Measurements from ENCODE around the gene UGT3A2.

The UGT3A2 gene, protein sequence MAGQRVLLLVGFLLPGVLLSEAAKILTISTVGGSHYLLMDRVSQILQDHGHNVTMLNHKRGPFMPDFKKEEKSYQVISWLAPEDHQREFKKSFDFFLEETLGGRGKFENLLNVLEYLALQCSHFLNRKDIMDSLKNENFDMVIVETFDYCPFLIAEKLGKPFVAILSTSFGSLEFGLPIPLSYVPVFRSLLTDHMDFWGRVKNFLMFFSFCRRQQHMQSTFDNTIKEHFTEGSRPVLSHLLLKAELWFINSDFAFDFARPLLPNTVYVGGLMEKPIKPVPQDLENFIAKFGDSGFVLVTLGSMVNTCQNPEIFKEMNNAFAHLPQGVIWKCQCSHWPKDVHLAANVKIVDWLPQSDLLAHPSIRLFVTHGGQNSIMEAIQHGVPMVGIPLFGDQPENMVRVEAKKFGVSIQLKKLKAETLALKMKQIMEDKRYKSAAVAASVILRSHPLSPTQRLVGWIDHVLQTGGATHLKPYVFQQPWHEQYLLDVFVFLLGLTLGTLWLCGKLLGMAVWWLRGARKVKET

DNA sequence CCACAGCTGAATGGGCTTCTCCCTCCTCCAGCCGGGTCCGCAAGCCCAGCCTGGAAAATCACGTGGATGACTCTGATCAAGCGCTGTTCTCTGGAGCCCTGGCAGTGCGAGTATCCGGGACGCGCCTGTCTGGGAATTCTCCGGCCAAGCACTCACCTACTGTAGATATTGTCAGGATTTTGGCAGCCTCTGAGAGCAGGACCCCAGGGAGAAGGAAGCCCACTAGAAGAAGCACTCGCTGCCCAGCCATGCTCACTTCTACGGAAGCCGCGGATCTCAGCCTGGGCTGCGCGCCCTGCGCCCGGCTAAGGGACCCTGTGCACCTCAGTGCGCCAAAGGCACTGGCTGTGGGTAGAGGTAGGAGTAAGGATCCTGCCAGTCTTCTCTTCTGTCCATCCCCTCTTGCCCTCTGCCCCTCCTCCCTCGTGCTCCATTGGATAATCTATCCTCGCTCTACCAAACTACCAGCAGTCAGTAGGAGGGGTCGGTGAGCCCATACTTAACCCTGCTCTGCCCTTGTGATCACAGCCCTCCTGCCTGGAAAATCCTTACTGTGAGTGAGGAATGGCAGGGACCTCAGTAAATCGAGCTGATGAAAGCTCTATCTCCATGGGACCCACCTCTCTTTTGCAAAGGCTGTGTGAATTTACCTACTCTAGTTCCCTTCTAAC, at the start of gene UGT3A2:
TSS of gene UGT3A2 (minus strand) at position 343 of the 671 bp plus-strand sequence. CDS start at position 250, 93 bp downstream.
- no peak for TF ChIP-seq JUND (IDR thresholded peaks at IDR 0.05; ENCODE audit: low read depth)
- in situ Hi-C loops (cut with HindIII; ENCODE audit: low pct_unique_long_range_greater_than_20kb, low sequenced_read_pairs), result no loop called here
- peak in 1 of 2 experiments; percentile 67 for DNase-seq (ENCODE audit: low read depth in 1 of 2, low spot score in 1 of 2)

DNA sequence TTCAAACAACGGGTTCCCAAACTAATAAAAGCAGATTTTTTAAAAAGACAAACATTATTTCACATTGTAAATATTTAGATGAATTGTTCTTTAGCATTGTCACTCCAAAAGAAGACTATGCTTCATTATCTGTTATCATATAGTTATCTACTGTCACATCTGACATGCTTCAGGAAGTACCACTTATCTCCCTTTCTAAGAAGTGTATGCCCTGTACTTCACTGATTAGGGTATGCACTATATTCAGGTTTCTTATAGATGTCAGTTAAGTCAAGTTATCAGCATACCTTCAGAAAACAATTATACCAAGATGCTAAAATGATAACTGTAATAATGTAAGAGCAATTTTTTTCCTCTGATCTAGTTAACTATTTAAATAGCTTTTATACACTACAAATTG, 44.6 kb upstream of the UGT3A2 start:
- in situ Hi-C loops (cut with HindIII; ENCODE audit: low pct_unique_long_range_greater_than_20kb, low sequenced_read_pairs), result no loop called here
- no peak for DNase-seq (ENCODE audit: low read depth in 1 of 2, low spot score in 1 of 2)
- no peak for TF ChIP-seq JUND (IDR thresholded peaks at IDR 0.05; ENCODE audit: low read depth)

DNA sequence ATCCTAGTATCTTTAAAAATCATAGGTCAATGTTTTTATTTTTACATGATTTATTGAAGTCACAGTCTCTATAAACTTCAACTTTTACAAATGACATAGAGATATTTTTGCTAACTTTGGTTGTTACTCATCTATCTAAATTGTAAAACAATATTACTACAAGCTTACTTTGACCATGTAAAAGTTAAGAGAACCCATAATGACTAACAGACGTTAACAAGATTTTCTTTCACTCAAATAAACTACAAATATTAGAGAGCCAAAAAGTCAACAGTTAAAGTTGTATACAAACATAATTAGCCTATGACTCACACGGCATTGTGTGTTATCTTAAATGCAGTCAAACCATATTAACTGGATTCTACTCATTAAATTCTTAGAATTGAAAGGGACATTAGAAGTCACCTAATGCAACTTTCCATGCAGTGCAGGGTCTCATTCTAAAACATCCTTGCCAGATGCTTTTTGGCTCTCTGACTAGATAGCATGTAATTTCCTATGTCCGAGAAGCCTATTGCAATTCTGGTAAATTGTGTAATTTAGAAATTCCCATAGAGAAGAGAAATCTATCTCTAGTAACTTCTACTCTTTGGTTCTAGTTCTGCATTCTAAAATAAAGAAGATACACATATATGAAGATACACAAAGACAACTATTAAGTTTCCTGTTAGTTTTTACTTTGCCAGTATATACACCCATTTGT, 42.2 kb upstream of the UGT3A2 start:
- DNase-seq (ENCODE audit: low read depth in 1 of 2, low spot score in 1 of 2), result no peak
- TF ChIP-seq JUND (IDR thresholded peaks at IDR 0.05; ENCODE audit: low read depth), result no peak
- in situ Hi-C loops (cut with HindIII; ENCODE audit: low pct_unique_long_range_greater_than_20kb, low sequenced_read_pairs), result no loop called here

DNA sequence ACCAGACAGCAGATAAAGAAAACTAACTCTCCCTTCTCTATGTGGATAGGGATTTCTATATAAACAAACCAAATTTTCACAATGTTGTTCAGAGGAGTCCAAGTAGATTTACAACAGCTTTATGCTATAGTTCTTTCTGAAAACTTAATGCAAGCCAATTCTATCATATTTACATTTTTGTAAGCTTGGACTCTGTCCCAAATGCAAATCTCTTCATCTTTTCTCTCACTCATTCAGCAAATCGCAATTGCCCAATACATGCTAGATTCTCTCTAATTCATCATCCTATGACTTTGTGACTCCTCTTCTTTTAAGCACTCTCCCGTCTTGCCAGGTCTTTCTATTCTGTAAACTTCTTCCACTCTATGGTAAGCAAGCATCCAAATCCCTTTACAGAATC, 39.1 kb upstream of the UGT3A2 start:
- no peak for TF ChIP-seq JUND (IDR thresholded peaks at IDR 0.05; ENCODE audit: low read depth)
- in situ Hi-C loops (cut with HindIII; ENCODE audit: low pct_unique_long_range_greater_than_20kb, low sequenced_read_pairs), result no loop called here
- DNase-seq (ENCODE audit: low read depth in 1 of 2, low spot score in 1 of 2), result no peak

DNA sequence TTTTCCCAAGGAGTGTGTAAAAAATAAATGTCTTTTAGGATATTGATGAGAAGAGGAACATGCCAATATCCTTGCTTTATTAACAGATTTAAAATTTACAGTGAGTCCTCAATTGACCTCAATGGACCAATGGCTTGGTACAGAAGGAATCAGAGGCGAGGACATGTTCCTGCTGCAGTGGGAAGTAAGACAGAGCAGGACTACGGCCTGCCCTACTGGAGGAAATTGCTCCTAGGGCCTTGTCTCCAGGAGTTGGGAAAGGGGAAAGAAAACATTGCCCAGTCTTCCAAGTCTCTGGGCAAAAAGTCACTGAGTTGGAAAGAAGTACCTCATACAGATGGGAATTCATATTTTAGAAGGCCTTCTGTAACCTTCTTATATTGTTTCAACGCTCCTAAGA, 33.1 kb upstream of the UGT3A2 start:
- in situ Hi-C loops (cut with HindIII; ENCODE audit: low pct_unique_long_range_greater_than_20kb, low sequenced_read_pairs), result no loop called here
- no peak for TF ChIP-seq JUND (IDR thresholded peaks at IDR 0.05; ENCODE audit: low read depth)
- DNase-seq (ENCODE audit: low read depth in 1 of 2, low spot score in 1 of 2), result no peak

DNA sequence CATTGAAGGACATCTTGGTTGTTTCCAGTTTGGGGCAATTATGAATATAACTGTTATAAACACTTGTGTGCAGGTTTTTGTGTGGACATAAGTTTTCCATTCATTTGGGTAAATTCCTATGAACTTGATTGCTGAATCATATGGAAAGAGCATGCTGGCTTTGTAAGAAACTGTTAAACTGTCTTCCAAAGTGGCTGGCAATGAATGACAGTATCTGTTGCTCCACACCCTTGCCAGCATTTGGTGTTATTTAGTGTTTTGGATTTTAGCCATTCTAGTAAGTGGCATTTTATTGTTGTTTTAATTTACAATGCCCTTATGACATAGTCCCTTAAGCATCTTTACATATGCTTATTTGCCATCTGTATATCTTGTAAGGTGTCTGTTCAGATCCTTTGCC, 29.8 kb upstream of the UGT3A2 start:
- DNase-seq (ENCODE audit: low read depth in 1 of 2, low spot score in 1 of 2), result no peak
- in situ Hi-C loops (cut with HindIII; ENCODE audit: low pct_unique_long_range_greater_than_20kb, low sequenced_read_pairs), result no loop called here
- TF ChIP-seq JUND (IDR thresholded peaks at IDR 0.05; ENCODE audit: low read depth), result no peak

DNA sequence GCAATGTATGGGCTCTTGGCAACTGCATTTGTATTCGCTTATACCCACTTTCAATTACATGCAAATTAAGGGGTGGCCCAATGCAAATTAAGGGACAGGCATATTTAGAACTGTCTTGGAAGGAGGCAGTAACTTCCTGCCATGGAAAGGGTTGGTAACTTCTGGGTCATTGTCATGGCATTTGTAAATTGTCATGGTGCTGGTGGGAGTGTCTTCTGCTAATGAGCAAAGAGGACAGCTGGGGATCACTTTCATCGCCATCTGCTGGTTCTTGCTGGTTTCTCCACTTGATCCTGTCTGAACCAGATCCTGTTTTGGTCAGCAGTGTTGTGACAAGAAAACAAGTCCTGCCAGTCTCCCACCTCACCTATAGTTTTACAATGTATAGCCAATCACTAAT, 23.3 kb upstream of the UGT3A2 start:
- TF ChIP-seq JUND (IDR thresholded peaks at IDR 0.05; ENCODE audit: low read depth), result no peak
- in situ Hi-C loops (cut with HindIII; ENCODE audit: low pct_unique_long_range_greater_than_20kb, low sequenced_read_pairs), result no loop called here
- peak in 1 of 2 experiments; percentile 81 for DNase-seq (ENCODE audit: low read depth in 1 of 2, low spot score in 1 of 2)

DNA sequence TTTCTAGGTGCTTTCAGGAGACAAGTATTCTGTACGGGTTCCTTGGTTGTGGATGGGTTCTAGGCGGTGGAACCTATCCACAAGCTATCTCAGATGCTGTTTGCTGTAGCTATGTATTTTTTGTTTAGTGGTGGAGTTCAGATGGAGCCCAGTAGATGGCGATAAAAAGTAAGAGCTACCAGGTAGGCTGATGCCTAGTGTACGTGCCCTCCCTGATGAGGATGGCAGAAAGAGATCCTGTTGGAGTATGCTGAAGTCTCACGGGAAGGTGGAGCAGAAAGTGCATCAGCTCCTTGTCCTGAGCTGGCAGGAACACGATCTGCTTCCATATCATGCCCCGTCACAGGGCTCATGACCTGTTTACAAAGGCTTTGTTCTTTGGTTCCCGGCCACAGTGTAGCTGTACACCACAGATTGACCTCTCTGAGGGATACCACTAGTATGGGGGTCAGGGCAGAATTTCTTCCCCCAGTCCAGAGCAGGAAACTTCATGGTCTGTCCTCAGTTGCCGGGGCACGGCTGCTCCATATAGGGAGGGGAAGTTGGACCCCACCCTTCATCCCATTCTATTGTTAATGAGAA, 12.6 kb upstream of the UGT3A2 start:
- no peak for TF ChIP-seq JUND (IDR thresholded peaks at IDR 0.05; ENCODE audit: low read depth)
- peak; percentile 59 to 77 for DNase-seq (ENCODE audit: low read depth in 1 of 2, low spot score in 1 of 2)
- in situ Hi-C loops (cut with HindIII; ENCODE audit: low pct_unique_long_range_greater_than_20kb, low sequenced_read_pairs), result no loop called here

DNA sequence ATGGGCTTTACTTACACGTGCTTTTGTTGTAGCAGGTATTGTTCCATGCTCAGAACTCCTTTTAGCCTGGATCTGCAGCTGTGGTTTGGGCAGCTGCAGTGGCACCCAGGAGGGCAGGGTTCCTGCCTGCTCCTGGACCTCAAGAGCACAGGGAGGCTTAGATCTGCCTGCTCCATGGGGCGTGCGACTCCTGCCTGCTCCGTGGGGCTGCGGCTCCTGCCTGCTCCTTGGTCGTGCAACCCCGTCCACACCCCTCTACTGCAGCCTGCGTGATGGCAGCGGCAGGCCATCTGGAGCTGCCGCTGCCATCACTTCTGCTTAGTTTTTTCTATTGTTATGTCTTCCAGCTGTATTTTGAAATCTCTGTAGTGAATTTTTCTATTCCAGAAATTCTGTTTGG, 11.7 kb upstream of the UGT3A2 start:
- no peak for TF ChIP-seq JUND (IDR thresholded peaks at IDR 0.05; ENCODE audit: low read depth)
- in situ Hi-C loops (cut with HindIII; ENCODE audit: low pct_unique_long_range_greater_than_20kb, low sequenced_read_pairs), result no loop called here
- no peak for DNase-seq (ENCODE audit: low read depth in 1 of 2, low spot score in 1 of 2)

DNA sequence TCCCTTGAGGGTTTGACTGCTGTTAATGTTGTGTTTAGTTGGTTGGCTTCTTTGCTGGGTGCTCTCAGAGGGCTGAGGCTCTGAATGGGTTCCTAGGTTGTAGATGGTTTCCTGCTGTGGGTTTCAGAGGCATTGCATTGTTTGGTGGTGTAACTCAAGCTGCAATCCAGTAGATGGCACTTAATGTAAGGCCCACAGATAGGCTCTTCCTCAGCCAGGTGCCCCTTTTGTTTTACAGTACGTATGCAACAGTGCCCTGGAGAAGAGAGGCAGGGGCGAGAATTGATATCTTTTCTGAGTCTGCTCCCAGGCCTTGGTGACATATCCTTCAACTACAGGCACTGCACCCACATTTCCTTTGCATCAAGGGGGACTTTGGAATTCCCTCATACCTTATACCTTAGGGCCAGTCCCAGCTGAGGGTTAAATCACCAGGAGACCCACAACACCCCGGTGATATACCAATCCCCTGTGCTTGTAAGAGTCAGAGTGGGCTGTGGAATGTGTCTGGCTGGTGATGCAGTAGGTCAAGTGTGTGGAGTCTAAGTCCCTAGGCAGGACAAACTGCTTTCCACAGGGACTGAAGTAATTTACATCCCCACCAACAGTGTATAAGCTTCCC, 7.0 kb upstream of the UGT3A2 start:
- in situ Hi-C loops (cut with HindIII; ENCODE audit: low pct_unique_long_range_greater_than_20kb, low sequenced_read_pairs), result no loop called here
- peak in 1 of 2 experiments; percentile 53 for DNase-seq (ENCODE audit: low read depth in 1 of 2, low spot score in 1 of 2)
- TF ChIP-seq JUND (IDR thresholded peaks at IDR 0.05; ENCODE audit: low read depth), result no peak

DNA sequence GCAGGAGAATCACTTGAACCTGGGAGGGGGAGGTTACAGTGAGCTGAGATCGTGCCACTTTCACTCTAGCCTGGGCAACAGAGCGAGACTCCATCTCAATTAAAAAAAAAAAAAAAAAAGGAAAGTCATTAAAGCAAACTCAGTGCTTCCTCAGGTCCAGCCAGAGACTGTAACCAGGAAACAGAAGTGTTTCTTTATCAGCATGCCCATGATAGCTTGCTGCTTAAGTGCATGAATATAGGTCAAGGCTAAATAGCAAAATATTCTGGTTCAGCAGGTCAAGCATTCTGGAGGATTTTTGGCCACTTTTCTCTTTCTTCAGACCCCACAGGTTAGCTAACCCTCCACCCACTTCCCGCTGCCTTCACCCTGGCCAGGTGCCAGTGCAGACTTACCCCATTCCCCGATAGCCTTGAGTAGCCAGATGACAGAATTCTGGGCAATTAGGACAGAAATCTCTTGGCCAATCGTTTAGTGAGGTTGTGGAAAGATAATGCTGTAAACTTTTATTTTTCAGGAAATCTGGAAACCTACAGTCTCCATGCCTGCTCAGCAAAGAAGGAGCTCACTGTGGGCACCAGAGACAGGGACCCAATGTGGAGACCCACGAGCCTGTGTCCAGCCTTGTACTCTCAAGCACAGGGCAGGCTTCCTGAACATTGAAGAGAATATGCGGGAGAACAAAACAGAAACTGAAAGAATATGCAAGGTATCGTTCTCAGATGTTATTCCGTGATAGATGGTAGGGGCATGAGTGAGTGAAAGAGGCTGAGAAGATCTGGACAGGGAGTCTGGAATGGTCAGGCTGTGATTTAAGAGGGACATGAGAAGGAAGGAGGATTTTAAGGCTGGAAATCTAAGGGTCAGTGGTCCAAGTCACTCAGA, 4.2 kb upstream of the UGT3A2 start:
- peak in 1 of 2 experiments; percentile 9 for DNase-seq (ENCODE audit: low read depth in 1 of 2, low spot score in 1 of 2)
- TF ChIP-seq JUND (IDR thresholded peaks at IDR 0.05; ENCODE audit: low read depth), result no peak
- in situ Hi-C loops (cut with HindIII; ENCODE audit: low pct_unique_long_range_greater_than_20kb, low sequenced_read_pairs), result no loop called here
